GM12878 (cell line): ENCODE data around the gene ZC3H12D. TPM values are rescaled to one million over a fixed set of nuclear protein-coding genes. Genes with fewer than 3 reads are reported as not detected.

ENCODE experiments used
- BCL11A ChIP-seq: IDR thresholded peaks from 2 replicates; pipeline ENCODE4 v1.6.1; 2011; ENCODE audit warnings: low read depth, low read length
- CBX3 ChIP-seq: fragments of 200-600 bp; sonication (generic); IDR thresholded peaks from 2 replicates; pipeline ENCODE4 v1.6.1; 2016; ENCODE audit warnings: low read depth, borderline replicate concordance
- DPF2 ChIP-seq: fragments of 450-650 bp; IDR thresholded peaks from 2 replicates; pipeline ENCODE4 v1.6.1; 2017; ENCODE audit warnings: mild to moderate bottlenecking
- FOXK2 ChIP-seq: fragments of 450-650 bp; IDR thresholded peaks from 2 replicates; pipeline ENCODE4 v1.6.1; 2017; ENCODE audit warnings: mild to moderate bottlenecking, moderate library complexity
- GABPA ChIP-seq: IDR thresholded peaks from 2 replicates; pipeline ENCODE4 v1.6.1; 2014; ENCODE audit warnings: antibody characterized with exemption, low read depth, mild to moderate bottlenecking, inconsistent platforms
- GATAD2B ChIP-seq: fragments of 450-650 bp; conservative IDR thresholded peaks from 2 replicates; pipeline ENCODE4 v1.6.1; 2017; ENCODE audit warnings: low read depth, mild to moderate bottlenecking, moderate library complexity
- HCFC1 ChIP-seq: fragments of 150-350 bp; IDR thresholded peaks from 2 replicates; pipeline ENCODE4 v1.6.1; 2014; ENCODE audit warnings: low read length
- HDAC6 ChIP-seq: fragments of 200-600 bp; sonication (generic); IDR thresholded peaks from one replicate; pipeline ENCODE4 v1.8.0; 2017; ENCODE audit warnings: antibody characterized with exemption; ENCODE audit not compliant: unreplicated experiment
- HDGF ChIP-seq: fragments of 450-650 bp; IDR thresholded peaks from 2 replicates; pipeline ENCODE4 v1.6.1; 2016; ENCODE audit warnings: antibody characterized with exemption
- IKZF1 ChIP-seq: fragments of 450-650 bp; conservative IDR thresholded peaks from 2 replicates; pipeline ENCODE4 v1.6.1; 2017; ENCODE audit warnings: antibody characterized with exemption, mild to moderate bottlenecking
- JUND ChIP-seq: IDR thresholded peaks from 2 replicates; pipeline ENCODE4 v1.6.1; 2012; ENCODE audit warnings: low read depth, mild to moderate bottlenecking, low read length, improper control_type of control experiment, moderate library complexity
- KAT2A ChIP-seq: conservative IDR thresholded peaks from 2 replicates; pipeline ENCODE4 v1.6.1; 2011; ENCODE audit warnings: low read depth, low read length; ENCODE audit not compliant: control insufficient read depth
- KDM1A ChIP-seq: fragments of 200-600 bp; sonication (generic); IDR thresholded peaks from 2 replicates; pipeline ENCODE4 v1.6.1; 2016; ENCODE audit warnings: borderline replicate concordance
- MAX ChIP-seq: IDR thresholded peaks from 2 replicates; pipeline ENCODE4 v1.6.1; 2012; ENCODE audit warnings: low read depth, low read length, improper control_type of control experiment
- MEF2B ChIP-seq: fragments of 450-650 bp; IDR thresholded peaks from 2 replicates; pipeline ENCODE4 v1.6.1; 2018; ENCODE audit warnings: mild to moderate bottlenecking, moderate library complexity; ENCODE audit not compliant: partially characterized antibody, poor library complexity, severe bottlenecking
- MTA2 ChIP-seq: fragments of 450-650 bp; IDR thresholded peaks from 2 replicates; pipeline ENCODE4 v1.6.1; 2016; ENCODE audit warnings: low read depth, mild to moderate bottlenecking, moderate library complexity
- NBN ChIP-seq: fragments of 450-650 bp; IDR thresholded peaks from 2 replicates; pipeline ENCODE4 v1.6.1; 2016
- NFYA ChIP-seq: IDR thresholded peaks from 2 replicates; pipeline ENCODE4 v1.6.1; 2011; ENCODE audit warnings: low read depth, mild to moderate bottlenecking, low read length, improper control_type of control experiment, borderline replicate concordance
- PAX5 ChIP-seq: IDR thresholded peaks from 2 replicates; pipeline ENCODE4 v1.6.1; 2011; ENCODE audit warnings: low read depth, low read length, borderline replicate concordance
- POLR2A ChIP-seq: IDR thresholded peaks from 2 replicates; pipeline ENCODE4 v1.6.1; 2011; ENCODE audit warnings: low read depth, mild to moderate bottlenecking, low read length
- RCOR1 ChIP-seq: conservative IDR thresholded peaks from 2 replicates; pipeline ENCODE4 v1.6.1; 2012; ENCODE audit warnings: low read depth, low read length, improper control_type of control experiment
- RELA ChIP-seq: fragments of 450-650 bp; IDR thresholded peaks from 2 replicates; pipeline ENCODE4 v1.8.0; 2014; ENCODE audit warnings: borderline replicate concordance; ENCODE audit not compliant: partially characterized antibody
- SMAD5 ChIP-seq: IDR thresholded peaks from 2 replicates; pipeline ENCODE4 v1.6.1; 2016; ENCODE audit warnings: antibody characterized with exemption, low read depth
- SPI1 ChIP-seq: IDR thresholded peaks from 2 replicates; pipeline ENCODE4 v1.6.1; 2011; ENCODE audit warnings: low read depth, mild to moderate bottlenecking, low read length, moderate library complexity, borderline replicate concordance; ENCODE audit not compliant: insufficient read depth
- USF1 ChIP-seq: IDR thresholded peaks from 2 replicates; pipeline ENCODE4 v1.6.1; 2011; ENCODE audit warnings: borderline replicate concordance, low read depth, mild to moderate bottlenecking, moderate library complexity, mixed read lengths, low read length; ENCODE audit not compliant: insufficient read depth; ENCODE audit errors: extremely low read length
- USF2 ChIP-seq: IDR thresholded peaks from 2 replicates; pipeline ENCODE4 v1.6.1; 2011; ENCODE audit warnings: low read depth, low read length, improper control_type of control experiment, borderline replicate concordance
- ZNF384 ChIP-seq: IDR thresholded peaks from 2 replicates; pipeline ENCODE4 v1.6.1; 2012; ENCODE audit warnings: low read depth, mild to moderate bottlenecking, low read length, improper control_type of control experiment, borderline replicate concordance
- ZNF592 ChIP-seq: fragments of 450-650 bp; IDR thresholded peaks from 2 replicates; pipeline ENCODE4 v1.6.1; 2017; ENCODE audit warnings: mild to moderate bottlenecking, moderate library complexity
- polyA plus RNA-seq, 11 experiments: library from polyadenylated mRNA; depleted of rRNA in 4 of 11; unstranded in 6 of 11; stranded (reverse) in 5 of 11; fragments of >200 nt; fragmentation: Nextera tagmentation in 4 of 11; fragmentation: Illumina TruSeq in 1 of 11; extraction: Ambion mirVana in 4 of 11; extraction: Trizol in 1 of 11; gene quantifications; 1 replicate in 1 of 11; 2 replicates in 10 of 11; pipeline versions ENCODE4 v1.2.1 to v1.2.3, GENCODE V29; 2011 to 2016; ENCODE audit warnings: inconsistent platforms in 2 of 11, missing spikeins in 2 of 11, low read depth in 1 of 11
- total RNA-seq, 4 experiments: library from RNA; depleted of rRNA in 3 of 4; stranded (reverse); fragments of >200 nt in 3 of 4; fragmentation: Illumina TruSeq in 1 of 4; extraction: Trizol in 1 of 4; gene quantifications; 2 replicates each; pipeline versions ENCODE4 v1.2.1 to v1.2.3, GENCODE V29; 2013 to 2021

The ZC3H12D gene
- total and polyA plus RNA-seq, 10 of the 15 experiments (the other 5 are each of a cell fraction or from before 2014, with no cell fraction given) = 1.4 to 29.7 (median 8.8) TPM

- peak; percentile 71; the same call in 1 of the 2 replicates for TF ChIP-seq BCL11A
- TF ChIP-seq GABPA = no peak
- TF ChIP-seq ZNF384 = 0 out of 2 replicates have a peak, but pooled peaks have one; percentile 2
- TF ChIP-seq RELA = no peak
- 0 out of 2 replicates have a peak, but pooled peaks have one; percentile 30 for TF ChIP-seq DPF2
- 0 out of 2 replicates have a peak, but pooled peaks have one; percentile 21 for TF ChIP-seq PAX5
- no peak for TF ChIP-seq POLR2A
- TF ChIP-seq KDM1A = no peak
- no peak for TF ChIP-seq HCFC1
- TF ChIP-seq FOXK2 = no peak
- TF ChIP-seq USF2 = no peak
- TF ChIP-seq ZNF592 = no peak
- peak; percentile 88 for TF ChIP-seq MTA2
- TF ChIP-seq CBX3 = no peak
- TF ChIP-seq NFYA = no peak
- TF ChIP-seq GATAD2B = no peak
- TF ChIP-seq MEF2B = peak; percentile 67
- 0 out of 2 replicates have a peak, but pooled peaks have one; percentile 15 for TF ChIP-seq NBN
- no peak for TF ChIP-seq HDGF
- TF ChIP-seq IKZF1 = peak; percentile 30; the same call in 1 of the 2 replicates
- TF ChIP-seq MAX = no peak
- no peak for TF ChIP-seq SMAD5
- TF ChIP-seq RCOR1 = no peak
- no peak for TF ChIP-seq USF1
- TF ChIP-seq HDAC6 = no peak
- no peak for TF ChIP-seq SPI1
- TF ChIP-seq JUND = no peak
- no peak for TF ChIP-seq KAT2A
These were observed 5.2 kb upstream of the ZC3H12D start (continued) for GRCh38 chr6:149489967-149490366.
